HG03135 (cell line): ENCODE results near the gene HSDL1.
"Not testable (repeated sequence)": the region's sequence is repeated elsewhere in the genome, so short reads cannot be mapped to it uniquely, and the experiment has no call there.

Experiments
- ATAC-seq: cut with Tn5 transposase; IDR thresholded peaks from one replicate; pipeline ENCODE4 v1.9.1; 2021; ENCODE audit warnings: mild to moderate bottlenecking, moderate library complexity; ENCODE audit not compliant: unreplicated experiment

The HSDL1 gene

GRCh38 chr16:84139628-84140258 is 5.2 kb downstream of the HSDL1 start:
- no peak for ATAC-seq

GRCh38 chr16:84138824-84139627 is 6.0 kb downstream of the HSDL1 start:
- peak; percentile 66 for ATAC-seq

- no peak for ATAC-seq
These were observed 6.5 kb downstream of the HSDL1 start for GRCh38 chr16:84138500-84138823.

- no peak for ATAC-seq
These were observed 7.1 kb downstream of the HSDL1 start for GRCh38 chr16:84137769-84138357.

- no peak for ATAC-seq
These were observed 7.7 kb downstream of the HSDL1 start for GRCh38 chr16:84137287-84137686.

GRCh38 chr16:84136331-84137125 is 8.4 kb downstream of the HSDL1 start:
- no peak for ATAC-seq

GRCh38 chr16:84132527-84133285 is 12.3 kb downstream of the HSDL1 start:
- no peak for ATAC-seq

GRCh38 chr16:84131117-84131516 is 13.9 kb downstream of the HSDL1 start:
- ATAC-seq, result no peak

GRCh38 chr16:84124257-84125073 is 20.5 kb downstream of the HSDL1 start:
- peak; percentile 73 for ATAC-seq

- no peak for ATAC-seq
These were observed 24.0 kb downstream of the HSDL1 start for GRCh38 chr16:84121007-84121406.

- ATAC-seq, result no peak
These were observed 25.0 kb downstream of the HSDL1 start for GRCh38 chr16:84120023-84120422.

- ATAC-seq, result no peak
These were observed 25.6 kb downstream of the HSDL1 start for GRCh38 chr16:84119368-84119767.

- ATAC-seq, result not testable (repeated sequence)
These were observed 26.7 kb downstream of the HSDL1 start for GRCh38 chr16:84118315-84118714.

- peak; percentile 15 for ATAC-seq
These were observed 27.5 kb downstream of the HSDL1 start for GRCh38 chr16:84117494-84117843.

- ATAC-seq, result peak; percentile 88
These were observed 28.1 kb downstream of the HSDL1 start, which contains the start of gene MBTPS1 for GRCh38 chr16:84116720-84117493. TSS of gene MBTPS1 (minus strand) at chr16:84116942. CDS start at chr16:84101783, 15,159 bp downstream.

GRCh38 chr16:84115919-84116719 is 28.9 kb downstream of the HSDL1 start:
- peak; percentile 41 for ATAC-seq

- ATAC-seq, result not testable (repeated sequence)
These were observed 33.0 kb downstream of the HSDL1 start for GRCh38 chr16:84111949-84112348.

- no peak for ATAC-seq
These were observed 33.5 kb downstream of the HSDL1 start for GRCh38 chr16:84111525-84111924.
